IPS-NIHi11 (cell line): ENCODE data around the gene BLOC1S1.
A peak's percentile ranks its signal among the peaks of the same experiment; 100 is the strongest.

Experiments used
- DNase-seq: peaks from one replicate; pipeline ENCODE4 v3.0.0; 2012; ENCODE audit warnings: mixed read lengths, low spot score

The BLOC1S1 gene

DNA sequence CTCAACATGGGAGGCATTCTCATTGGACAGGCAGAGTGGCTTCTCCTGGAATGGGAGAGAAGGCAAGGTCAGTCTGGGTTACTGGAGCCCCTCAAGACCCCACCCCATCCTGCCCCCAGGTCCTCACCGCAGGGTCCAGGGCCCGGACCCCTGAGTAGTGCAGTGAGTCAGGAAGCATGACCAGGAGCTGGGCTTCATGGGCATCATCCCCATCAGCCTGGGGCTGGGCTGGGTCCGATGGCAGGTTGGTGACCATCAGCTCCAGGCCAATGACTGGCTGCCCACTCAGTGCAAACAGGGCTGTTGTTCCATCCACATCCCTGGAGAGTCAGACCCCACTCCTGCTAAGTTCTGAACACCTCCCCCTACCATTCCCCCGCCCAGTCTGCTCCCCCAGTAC lies 21.2 kb upstream of the BLOC1S1 start:
- DNase-seq: no peak

- no peak for DNase-seq
Measured at GRCh38 chr12:55695349-55695748, 20.5 kb upstream of the BLOC1S1 start.

- DNase-seq: no peak
Measured at GRCh38 chr12:55696141-55696540, 19.7 kb upstream of the BLOC1S1 start.

DNA sequence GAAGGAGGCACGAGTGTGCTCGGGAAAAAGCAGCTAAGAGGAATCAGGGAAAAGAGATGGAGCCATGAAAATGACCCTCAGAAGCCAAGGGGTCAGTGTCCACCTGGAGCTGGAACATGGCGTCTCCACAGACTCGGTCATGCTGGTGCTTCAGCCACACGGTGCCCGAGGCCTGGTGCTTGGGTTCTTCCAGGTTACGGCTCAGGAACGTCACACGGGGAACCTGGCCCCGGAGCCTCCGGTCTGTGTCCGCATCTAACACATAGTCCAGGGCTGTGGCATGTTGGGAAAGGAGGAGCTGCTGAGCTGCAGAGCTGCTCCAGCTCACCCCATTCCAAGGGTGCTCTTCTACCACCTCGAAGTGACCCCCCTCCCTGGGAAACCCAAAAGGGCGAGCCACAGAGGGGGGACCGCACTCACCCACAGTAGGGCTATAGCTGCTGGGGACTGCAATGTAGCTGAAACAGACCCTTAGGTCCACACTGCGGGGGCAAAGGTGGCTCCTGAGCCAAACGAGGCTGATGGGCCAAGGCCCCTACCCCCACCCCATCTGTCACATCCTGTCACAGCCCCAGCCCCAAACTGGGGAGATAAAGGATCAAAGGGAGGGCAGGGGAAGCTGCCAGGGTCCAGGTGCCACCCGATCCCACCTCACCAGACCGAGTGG lies 18.9 kb upstream of the BLOC1S1 start:
- no peak for DNase-seq

DNA sequence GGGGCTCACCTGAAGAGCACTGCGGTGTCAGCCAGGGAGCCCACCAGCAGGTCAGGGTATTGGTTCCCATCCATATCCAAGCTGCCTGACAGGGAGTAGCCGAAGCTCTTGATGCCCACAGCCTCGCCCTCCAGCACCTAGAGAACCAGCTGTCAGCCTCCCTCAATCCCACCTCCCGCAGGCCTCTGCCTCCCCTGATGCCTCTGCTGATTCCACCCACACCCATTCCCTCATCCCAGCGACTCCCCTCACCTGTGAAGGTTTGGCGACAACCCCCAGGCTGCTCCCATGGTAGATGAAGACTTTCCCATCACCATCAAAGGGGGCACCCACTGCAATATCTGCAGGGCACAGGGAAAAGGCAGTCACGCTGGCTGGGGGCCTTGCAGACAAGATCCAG lies 18.2 kb upstream of the BLOC1S1 start:
- DNase-seq: no peak

- DNase-seq: no peak
Measured at GRCh38 chr12:55698241-55698955, 17.4 kb upstream of the BLOC1S1 start.

- no peak for DNase-seq
Measured at GRCh38 chr12:55698965-55699364, 16.9 kb upstream of the BLOC1S1 start.

DNA sequence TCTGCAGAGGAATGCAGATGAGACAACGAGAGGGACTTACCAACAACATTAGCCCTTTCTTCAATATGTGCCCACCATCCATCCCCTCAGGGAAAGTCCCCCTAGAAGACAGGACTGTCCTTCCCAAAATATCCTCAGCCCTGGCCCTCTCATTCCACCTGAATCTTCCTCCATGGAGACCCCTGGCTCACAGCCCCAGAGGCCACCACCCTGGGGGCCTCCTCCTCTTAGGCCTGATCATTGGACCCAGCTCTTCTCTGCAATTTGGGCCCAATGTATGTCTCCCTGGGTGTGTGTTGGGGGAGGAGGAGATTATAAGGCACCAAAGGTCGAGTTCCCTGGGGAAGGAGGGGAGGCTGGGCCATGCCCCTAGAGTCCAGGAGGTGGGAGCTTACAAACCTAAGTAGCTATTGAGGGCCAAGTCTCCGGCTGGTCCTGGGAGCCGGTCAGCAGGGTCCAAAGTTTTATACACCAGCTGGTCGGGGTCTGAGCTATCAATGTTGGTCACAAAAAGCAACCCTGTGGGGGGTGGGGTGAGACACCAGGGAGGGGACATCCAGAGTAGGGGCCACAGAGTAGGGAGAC lies 16.3 kb upstream of the BLOC1S1 start:
- DNase-seq: no peak

GRCh38 chr12:55700255-55701018 lies 15.4 kb upstream of the BLOC1S1 start:
- DNase-seq: no peak

GRCh38 chr12:55702861-55703260 lies 13.0 kb upstream of the BLOC1S1 start:
- DNase-seq: no peak

DNA sequence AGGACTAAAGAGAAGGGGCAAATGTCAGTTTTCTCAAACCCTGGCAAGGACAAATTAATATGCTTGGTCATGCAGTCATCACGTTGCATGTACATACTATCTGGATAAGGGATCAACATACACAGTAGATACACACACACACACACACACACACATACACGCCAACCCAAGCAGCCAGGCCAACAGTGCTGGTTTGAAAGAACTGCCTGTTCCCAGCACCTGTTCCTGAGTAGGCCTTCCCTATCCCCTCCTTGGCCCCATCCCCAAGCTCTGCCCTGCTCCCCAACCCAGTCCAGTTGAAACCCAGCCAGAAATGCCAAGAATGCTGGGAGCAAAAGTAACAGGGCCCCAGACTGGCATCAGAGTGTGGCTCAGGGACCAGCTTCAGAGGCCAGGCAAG lies 12.6 kb upstream of the BLOC1S1 start:
- no peak for DNase-seq

DNA sequence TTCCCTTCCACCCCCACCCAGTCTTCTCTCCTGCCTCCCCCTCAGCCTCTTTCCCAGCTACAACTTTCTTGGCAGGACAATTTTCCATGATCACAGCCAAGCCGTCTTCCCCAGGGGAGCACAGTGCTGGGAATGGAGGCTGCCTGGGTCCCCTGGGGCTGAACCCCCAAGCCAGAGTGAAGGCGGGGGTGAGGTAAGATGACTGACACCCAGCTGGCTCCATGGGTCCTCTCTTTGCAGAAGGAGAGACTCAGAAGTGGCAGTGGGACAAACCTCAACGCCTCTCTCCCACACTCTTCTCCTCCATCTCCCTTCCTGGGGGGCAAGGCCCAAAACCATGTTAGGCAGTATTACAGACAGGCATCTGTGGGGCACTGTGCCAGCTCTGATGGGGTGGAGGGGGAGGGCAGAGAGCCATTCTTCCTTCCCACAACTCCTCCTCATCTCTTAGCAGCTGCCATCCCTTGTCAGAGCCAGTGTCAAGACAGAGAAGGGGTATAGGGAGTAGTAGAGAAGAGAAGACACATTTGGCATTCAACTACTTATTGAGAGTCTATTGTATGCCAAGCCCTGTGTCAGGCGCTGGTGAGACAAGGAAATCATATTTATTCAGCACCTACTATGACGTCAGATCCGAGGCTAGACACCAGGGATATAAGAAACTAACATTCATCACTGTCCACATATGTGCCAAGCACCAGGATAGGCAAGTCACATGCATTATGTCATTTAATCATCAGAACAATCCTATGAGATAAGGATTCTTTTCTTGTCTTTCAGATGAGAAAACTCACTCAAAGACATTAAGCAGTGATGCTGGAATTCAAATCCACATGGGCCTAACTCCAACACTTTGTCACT lies 11.7 kb upstream of the BLOC1S1 start:
- DNase-seq: no peak

- no peak for DNase-seq
Measured at GRCh38 chr12:55704824-55705718, 10.8 kb upstream of the BLOC1S1 start.

DNA sequence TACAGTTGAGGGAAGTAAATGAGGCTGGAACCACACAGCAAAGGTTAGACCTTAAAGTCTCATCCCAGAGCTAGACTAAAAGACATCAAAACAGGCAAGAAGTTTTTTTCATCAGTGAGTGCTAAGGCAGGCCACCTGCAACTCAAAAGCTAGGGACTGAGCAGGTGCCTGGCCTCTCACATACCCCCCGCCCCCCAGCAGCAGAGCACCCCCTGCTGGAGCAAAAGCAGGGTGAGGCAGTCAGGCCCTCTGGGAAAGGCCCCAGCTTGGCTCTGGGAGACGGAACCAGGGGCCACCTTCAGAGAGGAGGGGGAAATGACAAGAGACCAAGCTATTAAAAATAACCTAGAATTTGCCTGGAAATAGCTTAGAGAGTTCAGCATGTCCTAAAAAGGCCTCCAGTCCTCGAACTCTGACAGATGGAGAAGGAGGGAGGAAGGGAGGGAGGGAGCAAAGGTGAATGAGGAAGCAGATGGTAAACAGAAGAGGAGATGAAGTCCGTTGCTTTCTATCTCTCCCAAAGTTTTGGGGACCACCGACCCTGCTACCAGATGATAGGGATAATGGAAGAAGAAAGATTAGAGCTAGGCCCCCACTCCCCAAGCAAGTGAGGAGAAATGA lies 10.0 kb upstream of the BLOC1S1 start:
- DNase-seq: peak; percentile 77

GRCh38 chr12:55706568-55707218 lies 9.2 kb upstream of the BLOC1S1 start:
- no peak for DNase-seq

DNA sequence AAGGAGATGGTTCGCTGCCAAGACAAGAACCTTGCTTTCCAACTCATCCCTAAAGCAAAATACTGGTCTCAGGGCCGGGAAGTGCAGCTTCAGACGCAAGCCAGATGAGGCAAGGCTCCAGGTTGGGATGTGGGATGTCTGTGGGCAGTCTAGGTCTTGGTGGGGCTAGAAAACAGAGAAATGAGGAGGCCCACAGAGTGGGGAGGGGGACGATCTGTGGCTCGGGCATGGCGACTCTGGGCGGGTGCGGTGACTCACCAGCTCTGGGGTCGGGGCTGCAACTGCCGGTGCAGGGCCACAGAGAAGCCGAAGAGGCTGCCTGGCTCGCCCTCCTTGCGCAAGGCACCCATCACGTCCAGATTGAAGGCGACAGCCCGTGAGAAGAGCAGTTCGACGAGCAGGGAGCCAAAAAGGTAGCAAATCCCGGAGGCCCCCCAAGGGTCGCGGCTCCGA lies 8.6 kb upstream of the BLOC1S1 start:
- DNase-seq: peak; percentile 66

GRCh38 chr12:55707841-55708694 lies 7.8 kb upstream of the BLOC1S1 start, which contains the start of gene ITGA7:
ITGA7 (minus strand) TSS chr12:55707904; CDS start chr12:55707682, 222 bp downstream.
- DNase-seq: peak; percentile 98

GRCh38 chr12:55708695-55709233 lies 7.1 kb upstream of the BLOC1S1 start:
- DNase-seq: no peak
